Prostate gland (tissue), 2 donors: ENCODE measurements around the gene TLE5. TPM values are rescaled to one million over a fixed set of nuclear protein-coding genes. Genes with fewer than 3 reads are reported as not detected.
"Not testable (repeated sequence)": the region's sequence is repeated elsewhere in the genome, so short reads cannot be mapped to it uniquely, and the experiment has no call there.

ENCODE experiments used
- DNase-seq: peaks from one replicate; pipeline ENCODE4 v3.0.0-alpha.2; 2019; ENCODE audit warnings: low spot score
- H3K27ac ChIP-seq, 2 donors: fragments of 200-600 bp; sonication (generic); 2 replicates each; pipeline ENCODE4 v1.5.1; 2017 to 2019
- H3K27me3 ChIP-seq: fragments of 200-600 bp; sonication (generic); replicated peaks from 2 replicates; pipeline ENCODE4 v1.5.1; 2019; ENCODE audit not compliant: insufficient read depth
- H3K36me3 ChIP-seq, 2 donors: fragments of 200-600 bp; sonication (generic); 1 replicate in 1 of 2; 2 replicates in 1 of 2; pipeline versions ENCODE4 v1.5.1 to v1.8.1; 2017 to 2019
- H3K4me1 ChIP-seq: fragments of 200-600 bp; sonication (generic); replicated peaks from 2 replicates; pipeline ENCODE4 v1.5.1; 2019
- H3K4me3 ChIP-seq, 2 donors: fragments of 200-600 bp; sonication (generic); 2 replicates each; pipeline ENCODE4 v1.5.1; 2017 to 2019
- H3K9me3 ChIP-seq: fragments of 200-600 bp; sonication (generic); 2 replicates; pipeline ENCODE4 v1.5.1; 2017
- POLR2A ChIP-seq: fragments of 450-650 bp; IDR thresholded peaks from one replicate; pipeline ENCODE4 v1.6.1; 2016; ENCODE audit warnings: antibody characterized with exemption, mild to moderate bottlenecking
- POLR2AphosphoS5 ChIP-seq: sonication (generic); formaldehyde crosslinking; IDR thresholded peaks from one replicate; pipeline ENCODE4 v1.6.1; 2017; ENCODE audit warnings: antibody characterized with exemption
- WGBS: methylation state at CpG from one replicate; pipeline ENCODE4 v1.1.5; 2018; 5-methylcytosine and 5-hydroxymethylcytosine counted together
- intact Hi-C: fragments of 100-400 bp; cut with DNase I; formaldehyde crosslinking; loops from one replicate; pipeline ENCODE4 v1.14.2; 2022
- total RNA-seq, 2 donors: library from RNA; depleted of rRNA; stranded (reverse); fragments of >200 nt; gene quantifications; one replicate each; pipeline ENCODE4 v1.1.0, GENCODE V29; 2016
- TF ChIP-seq, protein P1 (sequence below), 4 experiments: fragments of 200-600 bp in 2 of 4; fragments of 450-650 bp in 2 of 4; sonication (generic) in 2 of 4; IDR thresholded peaks; 1 replicate in 3 of 4; 2 replicates in 1 of 4; pipeline ENCODE4 v1.5.1; 2016 to 2019; ENCODE audit warnings: antibody characterized with exemption in 4 of 4, mild to moderate bottlenecking in 2 of 4, moderate library complexity in 2 of 4

Gene TLE5
- total RNA-seq, 2 donors from 2014 or later = 546 to 767 TPM

DNA sequence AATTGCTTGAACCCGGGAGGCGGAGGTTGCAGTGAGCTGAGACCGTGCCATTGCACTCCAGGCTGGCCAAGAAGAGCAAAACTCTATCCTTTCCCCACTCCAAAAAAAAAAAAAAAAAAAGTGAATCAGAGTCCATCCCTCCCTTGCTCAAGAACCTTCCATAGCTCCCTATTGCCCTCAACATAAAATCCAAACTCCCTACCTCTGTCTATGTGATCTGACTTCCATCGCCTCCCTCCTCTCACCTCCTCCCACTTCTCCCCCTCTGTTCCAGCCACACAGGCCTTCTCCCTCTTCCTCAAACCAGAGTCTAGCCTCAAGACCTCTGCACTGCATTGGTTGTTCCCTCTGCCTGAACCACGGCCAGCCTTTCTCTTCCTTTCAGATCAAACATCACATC, 23.2 kb downstream of the TLE5 start:
- no peak for DNase-seq
- Histone ChIP-seq H3K27ac (no peak overlapping the region), H3K4me1 (peaks cover 8% of the 10 kb centered on the region), H3K27me3 (no peaks in the 10 kb centered on the region), H3K36me3 (no peaks in the 10 kb centered on the region), H3K4me3 (no peak overlapping the region), H3K9me3 (no peaks in the 10 kb centered on the region)
- WGBS = 81% methylated on average over 5 of the region's 5 CpGs
- no peak for TF ChIP-seq POLR2AphosphoS5
- TF ChIP-seq, protein P1, sequence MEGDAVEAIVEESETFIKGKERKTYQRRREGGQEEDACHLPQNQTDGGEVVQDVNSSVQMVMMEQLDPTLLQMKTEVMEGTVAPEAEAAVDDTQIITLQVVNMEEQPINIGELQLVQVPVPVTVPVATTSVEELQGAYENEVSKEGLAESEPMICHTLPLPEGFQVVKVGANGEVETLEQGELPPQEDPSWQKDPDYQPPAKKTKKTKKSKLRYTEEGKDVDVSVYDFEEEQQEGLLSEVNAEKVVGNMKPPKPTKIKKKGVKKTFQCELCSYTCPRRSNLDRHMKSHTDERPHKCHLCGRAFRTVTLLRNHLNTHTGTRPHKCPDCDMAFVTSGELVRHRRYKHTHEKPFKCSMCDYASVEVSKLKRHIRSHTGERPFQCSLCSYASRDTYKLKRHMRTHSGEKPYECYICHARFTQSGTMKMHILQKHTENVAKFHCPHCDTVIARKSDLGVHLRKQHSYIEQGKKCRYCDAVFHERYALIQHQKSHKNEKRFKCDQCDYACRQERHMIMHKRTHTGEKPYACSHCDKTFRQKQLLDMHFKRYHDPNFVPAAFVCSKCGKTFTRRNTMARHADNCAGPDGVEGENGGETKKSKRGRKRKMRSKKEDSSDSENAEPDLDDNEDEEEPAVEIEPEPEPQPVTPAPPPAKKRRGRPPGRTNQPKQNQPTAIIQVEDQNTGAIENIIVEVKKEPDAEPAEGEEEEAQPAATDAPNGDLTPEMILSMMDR (IDR thresholded peaks at IDR 0.05) = no peak
- TF ChIP-seq POLR2A = no peak
- intact Hi-C loops = loop anchor here (10.0 kb wide), 1 partner anchor 254 kb away; the partner anchor contains the start of genes SGTA and THOP1

DNA sequence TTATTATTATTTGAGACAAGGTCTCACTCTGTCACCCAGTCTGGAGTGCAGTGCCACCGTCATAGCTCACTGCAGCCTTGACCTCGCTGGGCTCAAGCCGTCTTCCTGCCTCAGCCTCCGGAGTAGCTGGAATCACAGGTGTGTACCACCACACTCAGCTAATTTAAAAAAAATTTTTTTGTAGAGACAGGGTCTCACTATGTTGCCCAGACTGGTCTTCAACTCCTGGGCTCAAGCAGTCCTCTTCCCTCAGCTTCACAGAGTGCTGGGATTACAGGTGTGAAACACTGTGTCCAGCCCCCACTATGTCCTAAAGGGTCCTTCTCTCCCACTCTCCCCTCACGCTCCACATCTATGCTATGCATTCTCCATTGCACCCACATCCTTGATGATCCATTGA, 24.1 kb downstream of the TLE5 start:
- intact Hi-C loops = loop anchor here (10.0 kb wide), 1 partner anchor 253 kb away; the partner anchor contains the start of genes SGTA and THOP1
- no peak for DNase-seq
- Histone ChIP-seq H3K4me1 (peaks cover 8% of the 10 kb centered on the region), H3K4me3 (no peak overlapping the region), H3K9me3 (no peaks in the 10 kb centered on the region), H3K27me3 (no peaks in the 10 kb centered on the region), H3K27ac (no peak overlapping the region), H3K36me3 (no peaks in the 10 kb centered on the region)
- no peak for TF ChIP-seq POLR2A
- no peak for TF ChIP-seq POLR2AphosphoS5
- TF ChIP-seq, protein P1 (IDR thresholded peaks at IDR 0.05) = no peak
- 90% methylated on average over 5 of the region's 5 CpGs for WGBS

DNA sequence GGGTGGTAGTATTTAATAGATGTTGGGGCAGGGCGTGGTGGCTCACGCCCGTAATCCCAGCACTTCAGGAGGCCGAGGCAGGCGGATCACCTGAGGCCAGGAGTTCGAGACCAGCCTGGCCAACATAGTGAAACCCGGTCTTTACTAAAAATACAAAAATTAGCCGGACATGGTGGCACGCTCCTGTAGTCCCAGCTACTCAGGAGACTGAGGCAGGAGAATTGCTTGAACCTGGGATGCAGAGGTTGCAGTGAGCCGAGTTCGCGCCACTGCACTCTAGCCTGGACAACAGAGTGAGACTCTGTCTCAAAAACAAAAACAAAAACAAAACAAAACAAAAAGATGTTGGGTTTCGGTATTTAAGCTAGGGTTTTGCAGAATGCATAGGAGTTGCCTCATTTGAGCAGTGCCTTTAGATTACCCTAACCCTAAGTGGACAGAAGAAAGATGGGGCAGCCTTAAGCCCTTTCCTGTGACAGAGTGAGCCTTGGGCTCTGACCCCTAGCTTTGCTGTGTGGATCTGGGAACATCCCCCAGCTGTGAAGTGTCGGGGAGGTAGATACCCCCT, 25.2 kb downstream of the TLE5 start:
- H3K4me1 ChIP-seq, DNase-seq, H3K9me3 ChIP-seq, H3K36me3 ChIP-seq, H3K4me3 ChIP-seq, H3K27me3 ChIP-seq: not testable (repeated sequence)
- 80% methylated on average over 14 of the region's 14 CpGs for WGBS
- intact Hi-C loops = loop anchor here (10.0 kb wide), 1 partner anchor 252 kb away; the partner anchor contains the start of genes SGTA and THOP1
- H3K27ac ChIP-seq = peak overlapping the region; percentile 82 to 94

DNA sequence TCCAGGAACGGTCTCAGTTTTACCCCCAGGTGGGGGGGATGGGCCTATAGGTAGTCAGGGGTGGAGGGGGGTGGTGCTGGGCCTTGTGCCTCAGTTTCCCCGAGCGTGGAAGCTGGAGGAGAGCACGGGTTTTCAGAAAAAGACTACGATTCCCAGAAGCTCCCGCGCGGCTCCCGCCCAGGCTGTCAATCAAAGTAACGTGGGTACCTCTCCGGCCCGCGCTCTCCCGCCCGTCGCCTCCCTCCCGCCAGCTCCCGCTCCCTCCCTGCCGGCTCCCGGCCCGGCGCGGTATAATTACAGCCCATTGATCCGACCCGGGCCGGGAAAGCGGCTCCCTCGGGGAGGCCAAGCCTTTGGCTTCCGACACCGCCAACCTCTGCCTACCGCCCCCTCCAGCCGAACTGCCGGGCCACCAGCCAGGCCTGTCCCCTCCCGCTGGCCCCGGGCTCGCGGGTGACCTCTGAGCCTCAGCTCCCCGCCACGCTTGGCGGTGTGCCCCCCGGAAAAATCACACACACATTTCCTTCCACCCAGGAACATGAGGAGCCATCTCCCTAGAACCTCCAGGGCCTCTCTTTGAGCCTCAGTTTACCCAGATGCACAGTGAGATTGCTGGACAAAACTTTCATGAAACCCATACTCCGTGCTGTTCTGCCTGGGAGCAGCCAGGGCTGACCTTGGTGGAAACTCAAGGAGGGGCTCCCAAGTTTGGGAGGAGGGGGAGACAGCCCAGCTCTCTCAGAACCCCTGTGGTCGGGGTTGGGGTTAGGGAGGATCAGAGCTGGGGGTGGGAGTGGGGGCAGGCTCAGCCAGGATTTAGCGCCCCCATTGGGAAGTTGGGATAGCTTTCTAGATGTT, 25.9 kb downstream of the TLE5 start:
- DNase-seq = peak; percentile 96
- Histone ChIP-seq H3K4me1 (peaks cover 8% of the 10 kb centered on the region), H3K4me3 (peak overlapping the region; percentile 28 to 44), H3K27ac (peak overlapping the region; percentile 82 to 94), H3K9me3 (no peaks in the 10 kb centered on the region), H3K36me3 (no peaks in the 10 kb centered on the region), H3K27me3 (no peaks in the 10 kb centered on the region)
- intact Hi-C loops = loop anchor here (10.0 kb wide), 1 partner anchor 252 kb away; the partner anchor contains the start of genes SGTA and THOP1
- TF ChIP-seq POLR2AphosphoS5 (peak; percentile 80), POLR2A (peak; percentile 39)
- TF ChIP-seq, protein P1 (IDR thresholded peaks at IDR 0.05) = no peak
- 2% methylated on average over 38 of the region's 44 CpGs for WGBS

DNA sequence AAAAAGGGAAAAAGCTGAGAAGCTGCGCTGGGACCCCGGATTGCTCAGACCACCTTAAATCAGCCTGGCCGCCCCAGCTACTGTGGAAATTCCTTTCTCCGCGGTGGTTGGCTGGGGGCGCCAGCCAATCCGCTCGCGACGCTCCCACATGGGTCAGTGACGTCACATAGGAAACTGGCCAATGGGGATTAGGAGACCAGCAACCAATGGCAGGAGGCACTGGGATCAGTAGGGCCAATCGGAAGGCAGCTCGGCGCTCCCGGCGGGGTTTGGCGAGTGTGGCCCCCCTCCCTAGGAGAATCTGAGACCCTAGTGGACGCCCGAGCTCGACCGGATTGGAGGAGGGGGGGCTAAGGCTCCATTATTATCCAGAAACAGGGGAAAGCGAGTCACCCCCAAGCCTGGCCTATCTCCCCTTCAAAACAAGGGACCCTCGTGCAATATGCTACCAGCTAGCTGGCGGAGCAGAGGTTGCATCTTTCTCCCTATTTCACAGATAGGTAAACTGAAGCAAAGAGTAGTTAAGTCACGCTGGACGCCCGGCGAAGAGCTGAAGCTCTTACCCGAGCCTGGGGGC, 26.7 kb downstream of the TLE5 start:
- under 1% methylated on average over 29 of the region's 29 CpGs for WGBS
- DNase-seq = peak; percentile 100
- intact Hi-C loops = loop anchor here (10.0 kb wide), 1 partner anchor 251 kb away; the partner anchor contains the start of genes SGTA and THOP1
- H3K27ac ChIP-seq = peak overlapping the region; percentile 82 to 94
- TF ChIP-seq POLR2AphosphoS5 (peak; percentile 98), POLR2A (peak; percentile 78)
- TF ChIP-seq, protein P1 (IDR thresholded peaks at IDR 0.05) = peak in 2 of 4 experiments; percentile 21 to 47
- H3K27me3 ChIP-seq = no peaks in the 10 kb centered on the region
- peak overlapping the region; percentile 30 to 44 for H3K4me3 ChIP-seq
- peaks cover 8% of the 10 kb centered on the region for H3K4me1 ChIP-seq
- H3K36me3 ChIP-seq = no peaks in the 10 kb centered on the region
- H3K9me3 ChIP-seq = no peaks in the 10 kb centered on the region
